NCI-H2227 (cell line): ENCODE measurements around the gene TIGD6.
"Not testable (repeated sequence)": the region's sequence is repeated elsewhere in the genome, so short reads cannot be mapped to it uniquely, and the experiment has no call there.

Source experiments
- DNase-seq: peaks from one replicate; lab custom pipeline; 2025; ENCODE audit not compliant: unreplicated experiment; lab: John Stamatoyannopoulos, UW

The TIGD6 gene

GRCh38 chr5:150000256-150000989 is at the start of gene TIGD6, which contains the start of gene HMGXB3:
TIGD6 (minus strand) TSS chr5:150000654; CDS start chr5:149996348, 4,306 bp downstream.
HMGXB3 (plus strand) TSS chr5:150000739; CDS start chr5:150004853, 4,114 bp downstream.
- DNase-seq, result peak; percentile 92

- DNase-seq, result no peak
Measured at GRCh38 chr5:150046031-150046430, 45.6 kb upstream of the TIGD6 start.

GRCh38 chr5:150045549-150045948 is 45.1 kb upstream of the TIGD6 start:
- DNase-seq, result no peak

GRCh38 chr5:150044712-150045111 is 44.3 kb upstream of the TIGD6 start:
- DNase-seq, result no peak

- no peak for DNase-seq
Measured at GRCh38 chr5:150044329-150044681, 43.9 kb upstream of the TIGD6 start.

- no peak for DNase-seq
Measured at GRCh38 chr5:150043657-150044328, 43.3 kb upstream of the TIGD6 start.

GRCh38 chr5:150042459-150042858 is 42.0 kb upstream of the TIGD6 start:
- DNase-seq, result no peak

GRCh38 chr5:150038547-150038946 is 38.1 kb upstream of the TIGD6 start:
- no peak for DNase-seq

- no peak for DNase-seq
Measured at GRCh38 chr5:150036513-150036912, 36.1 kb upstream of the TIGD6 start.

GRCh38 chr5:150035139-150035895 is 34.9 kb upstream of the TIGD6 start:
- no peak for DNase-seq

GRCh38 chr5:150034662-150035061 is 34.2 kb upstream of the TIGD6 start:
- DNase-seq, result no peak

- no peak for DNase-seq
Measured at GRCh38 chr5:150033334-150033733, 32.9 kb upstream of the TIGD6 start.

- DNase-seq, result not testable (repeated sequence)
Measured at GRCh38 chr5:150028047-150028446, 27.6 kb upstream of the TIGD6 start.

- DNase-seq, result no peak
Measured at GRCh38 chr5:150026682-150027172, 26.3 kb upstream of the TIGD6 start.

- no peak for DNase-seq
Measured at GRCh38 chr5:150024346-150024984, 24.0 kb upstream of the TIGD6 start.

GRCh38 chr5:150023136-150023535 is 22.7 kb upstream of the TIGD6 start:
- DNase-seq, result no peak

GRCh38 chr5:150022681-150023080 is 22.2 kb upstream of the TIGD6 start:
- no peak for DNase-seq

- DNase-seq, result no peak
Measured at GRCh38 chr5:150022158-150022531, 21.7 kb upstream of the TIGD6 start.

GRCh38 chr5:150021491-150022157 is 21.2 kb upstream of the TIGD6 start:
- DNase-seq, result no peak

GRCh38 chr5:150020249-150020648 is 19.8 kb upstream of the TIGD6 start:
- no peak for DNase-seq
